Fibroblast of mammary gland (primary cell): ENCODE results near the gene GATAD2A.

Source experiments
- DNase-seq: peaks from one replicate; pipeline ENCODE4 v3.0.0-alpha.2; 2010; ENCODE audit warnings: low read depth
- H3K4me3 ChIP-seq: 2 replicates; pipeline ENCODE4 v1.5.1; 2011; ENCODE audit warnings: low read depth, mild to moderate bottlenecking, low read length, moderate library complexity; ENCODE audit not compliant: control insufficient read depth
- TF ChIP-seq, protein P1 (sequence below): conservative IDR thresholded peaks from 2 replicates; pipeline ENCODE4 v1.5.1; 2011; ENCODE audit warnings: low read depth, low read length, inconsistent platforms; ENCODE audit not compliant: control insufficient read depth, insufficient read depth

Gene GATAD2A

DNA sequence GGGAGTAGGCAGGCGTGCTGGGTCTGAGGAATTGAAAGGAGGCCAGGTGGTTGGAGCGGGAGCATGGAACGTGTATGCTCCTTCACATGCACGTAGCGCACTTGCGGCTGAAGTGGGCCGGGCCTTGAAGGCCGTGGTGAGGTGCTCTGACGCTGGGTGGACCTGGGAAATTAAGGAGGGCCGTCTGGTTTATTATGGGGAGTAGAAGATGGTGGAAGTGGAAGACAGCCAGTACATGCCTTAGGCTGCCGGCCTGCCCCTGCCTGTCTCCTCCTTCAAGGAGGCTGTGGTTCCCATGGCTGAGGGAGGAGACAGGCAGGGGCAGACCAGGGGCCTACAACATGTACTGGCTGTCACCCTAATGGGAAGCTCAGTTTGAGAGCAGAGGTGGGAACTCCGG is 23.9 kb downstream of the GATAD2A start:
- TF ChIP-seq, protein P1, sequence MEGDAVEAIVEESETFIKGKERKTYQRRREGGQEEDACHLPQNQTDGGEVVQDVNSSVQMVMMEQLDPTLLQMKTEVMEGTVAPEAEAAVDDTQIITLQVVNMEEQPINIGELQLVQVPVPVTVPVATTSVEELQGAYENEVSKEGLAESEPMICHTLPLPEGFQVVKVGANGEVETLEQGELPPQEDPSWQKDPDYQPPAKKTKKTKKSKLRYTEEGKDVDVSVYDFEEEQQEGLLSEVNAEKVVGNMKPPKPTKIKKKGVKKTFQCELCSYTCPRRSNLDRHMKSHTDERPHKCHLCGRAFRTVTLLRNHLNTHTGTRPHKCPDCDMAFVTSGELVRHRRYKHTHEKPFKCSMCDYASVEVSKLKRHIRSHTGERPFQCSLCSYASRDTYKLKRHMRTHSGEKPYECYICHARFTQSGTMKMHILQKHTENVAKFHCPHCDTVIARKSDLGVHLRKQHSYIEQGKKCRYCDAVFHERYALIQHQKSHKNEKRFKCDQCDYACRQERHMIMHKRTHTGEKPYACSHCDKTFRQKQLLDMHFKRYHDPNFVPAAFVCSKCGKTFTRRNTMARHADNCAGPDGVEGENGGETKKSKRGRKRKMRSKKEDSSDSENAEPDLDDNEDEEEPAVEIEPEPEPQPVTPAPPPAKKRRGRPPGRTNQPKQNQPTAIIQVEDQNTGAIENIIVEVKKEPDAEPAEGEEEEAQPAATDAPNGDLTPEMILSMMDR, result no peak
- no peak for DNase-seq
- H3K4me3 ChIP-seq, result no peak overlapping the region

DNA sequence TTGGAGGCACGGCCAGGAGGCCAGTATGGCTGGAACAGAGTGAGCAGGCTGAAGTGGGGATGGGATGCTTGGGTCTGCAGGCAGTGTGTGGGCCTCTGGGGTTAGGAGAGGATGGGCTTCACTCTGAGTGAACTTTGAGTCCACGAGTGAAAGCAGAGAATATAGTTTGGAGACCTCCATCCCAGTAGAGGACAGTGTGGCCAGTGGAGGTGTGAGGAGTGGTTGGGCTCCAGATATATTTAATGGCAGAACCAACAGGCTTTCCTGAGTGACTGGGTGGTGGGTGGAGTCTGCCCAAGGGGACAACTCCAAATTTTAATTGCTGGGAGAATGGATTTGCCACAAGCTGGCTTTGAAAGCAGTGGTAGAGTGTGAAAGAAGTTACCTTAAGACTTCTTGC is 27.3 kb downstream of the GATAD2A start:
- DNase-seq, result no peak
- no peak overlapping the region for H3K4me3 ChIP-seq
- TF ChIP-seq, protein P1, result no peak

- no peak overlapping the region for H3K4me3 ChIP-seq
- TF ChIP-seq, protein P1, result no peak
- no peak for DNase-seq
These were observed 28.3 kb downstream of the GATAD2A start for GRCh38 chr19:19433666-19434213.

DNA sequence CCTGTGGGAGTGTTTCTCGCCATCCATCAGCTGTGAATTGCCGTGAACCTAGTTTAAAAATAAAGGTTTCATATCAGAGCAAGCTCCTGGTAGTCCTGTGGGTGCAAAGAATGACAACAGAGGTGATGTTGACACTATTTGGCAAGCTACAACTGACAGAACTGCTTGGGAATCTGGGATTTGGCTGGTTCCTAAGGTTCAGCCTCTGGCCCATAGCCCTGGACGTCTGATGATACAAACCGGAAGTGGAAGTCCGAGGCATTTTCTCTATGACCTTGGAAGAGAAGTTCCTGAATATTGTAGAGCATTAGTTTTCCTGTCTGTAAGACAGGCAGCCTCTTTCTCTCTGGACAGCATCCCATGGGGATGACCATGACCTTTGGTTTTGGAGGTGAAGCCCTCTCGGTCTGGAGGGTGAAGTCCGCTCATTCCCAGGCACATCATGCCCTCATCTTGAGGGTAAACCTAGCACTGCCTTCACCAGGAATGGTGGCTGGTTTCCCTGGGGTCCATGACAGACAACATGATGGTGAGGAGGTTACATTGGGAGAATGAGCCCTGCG is 29.1 kb downstream of the GATAD2A start:
- DNase-seq, result peak; percentile 80

GRCh38 chr19:19436137-19436691 is 30.7 kb downstream of the GATAD2A start:
- H3K4me3 ChIP-seq, result no peak overlapping the region
- DNase-seq, result no peak
- TF ChIP-seq, protein P1, result no peak

More for the DNA sequence above, 29.1 kb downstream of the GATAD2A start:
- H3K4me3 ChIP-seq, result no peak overlapping the region
- TF ChIP-seq, protein P1, result no peak

GRCh38 chr19:19438366-19439175 is 33.1 kb downstream of the GATAD2A start:
- TF ChIP-seq, protein P1, result no peak
- no peak for DNase-seq
- no peak overlapping the region for H3K4me3 ChIP-seq
